Large intestine (tissue), 3 donors: ENCODE results near the gene DNMT3L. TPM values are rescaled to one million over a fixed set of nuclear protein-coding genes. Genes with fewer than 3 reads are reported as not detected.
"Not testable (repeated sequence)": the region's sequence is repeated elsewhere in the genome, so short reads cannot be mapped to it uniquely, and the experiment has no call there.

Source experiments
- DNase-seq, 2 donors: peaks; one replicate each; pipeline versions ENCODE4 v3.0.0 to v3.0.0-alpha.2; 2013
- H3K27ac ChIP-seq: one replicate; pipeline ENCODE4 v1.5.1; 2013; ENCODE audit warnings: low read length
- H3K27me3 ChIP-seq: 2 replicates; pipeline ENCODE4 v1.6.1; 2013; ENCODE audit warnings: low read length; ENCODE audit not compliant: control insufficient read depth, insufficient read depth
- H3K36me3 ChIP-seq: 2 replicates; pipeline ENCODE4 v1.6.1; 2013; ENCODE audit warnings: low read length; ENCODE audit not compliant: control insufficient read depth, insufficient read depth
- H3K4me1 ChIP-seq: one replicate; pipeline ENCODE4 v1.6.1; 2013; ENCODE audit warnings: low read length; ENCODE audit not compliant: control insufficient read depth, insufficient read depth
- H3K4me3 ChIP-seq: one replicate; pipeline ENCODE4 v1.5.1; 2013; ENCODE audit warnings: low read length
- H3K9me3 ChIP-seq: one replicate; pipeline ENCODE4 v1.6.1; 2013; ENCODE audit warnings: mild to moderate bottlenecking, low read depth, low read length, moderate library complexity; ENCODE audit not compliant: control insufficient read depth
- WGBS: methylation state at CpG from one replicate; pipeline ENCODE4 v1.1.5; 2013; ENCODE audit warnings: low lambda C conversion rate; ENCODE audit not compliant: insufficient coverage; 5-methylcytosine and 5-hydroxymethylcytosine counted together
- polyA plus RNA-seq: library from polyadenylated mRNA; unstranded; fragments of 120-200 nt; gene quantifications from one replicate; pipeline ENCODE4 v1.2.1, GENCODE V29; 2013

Gene DNMT3L
- polyA plus RNA-seq, 1 donor = not detected

DNA sequence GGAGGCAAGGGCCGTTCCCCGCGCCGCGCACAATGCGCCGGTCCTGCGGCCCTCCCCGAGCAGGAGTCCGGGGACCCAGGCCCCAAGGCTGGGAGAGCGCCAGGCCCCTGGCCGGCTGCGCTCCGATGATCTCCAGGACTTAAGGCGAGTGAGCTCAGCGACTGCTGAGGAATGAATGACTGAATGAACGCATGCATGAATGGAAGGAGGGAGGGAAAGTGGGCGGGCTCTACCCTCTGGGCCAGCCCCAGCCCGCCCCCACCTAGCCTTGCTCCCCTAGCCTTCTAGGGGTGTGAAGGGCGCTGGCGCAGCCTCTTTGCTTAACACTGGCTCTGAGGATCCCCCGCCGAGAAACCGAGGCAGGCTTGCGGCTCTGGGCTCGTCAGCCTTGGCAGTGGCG lies 20.4 kb downstream of the DNMT3L start:
- WGBS = no CpG with 5 or more reads among the region's 27 CpGs

DNA sequence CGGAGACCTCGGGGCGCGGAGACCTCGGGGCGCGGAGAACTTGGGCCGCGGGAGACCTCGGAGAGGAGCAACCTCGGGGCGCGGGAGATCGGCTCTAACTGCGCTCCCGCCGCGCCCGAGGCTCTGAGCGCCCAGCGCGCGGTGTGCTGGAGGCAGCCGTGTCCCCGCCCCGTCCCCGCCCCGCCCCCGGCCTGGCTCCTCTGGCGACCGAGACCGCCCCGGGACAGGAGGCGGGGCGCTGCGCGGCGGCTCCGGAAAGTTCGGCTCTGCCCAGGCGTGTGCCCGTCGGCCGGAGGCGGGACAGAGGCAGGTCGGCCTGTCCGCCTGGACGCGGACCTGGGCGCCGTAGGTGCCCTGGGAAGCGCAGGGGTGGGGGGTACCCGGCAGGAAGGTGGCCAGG lies 20.9 kb downstream of the DNMT3L start, which contains the start of gene ICOSLG:
ICOSLG (minus strand) TSS at position 102 of the 400 bp plus-strand sequence. CDS start 126 bp downstream, outside the sequence.
- not testable (repeated sequence) for H3K27me3 ChIP-seq, H3K9me3 ChIP-seq, H3K4me1 ChIP-seq, H3K27ac ChIP-seq, H3K36me3 ChIP-seq, H3K4me3 ChIP-seq, DNase-seq
- no CpG with 5 or more reads among the region's 53 CpGs for WGBS

More for the DNA sequence above, 20.4 kb downstream of the DNMT3L start:
- H3K9me3 ChIP-seq, H3K36me3 ChIP-seq, H3K4me3 ChIP-seq, H3K27ac ChIP-seq, H3K27me3 ChIP-seq, DNase-seq, H3K4me1 ChIP-seq: not testable (repeated sequence)

DNA sequence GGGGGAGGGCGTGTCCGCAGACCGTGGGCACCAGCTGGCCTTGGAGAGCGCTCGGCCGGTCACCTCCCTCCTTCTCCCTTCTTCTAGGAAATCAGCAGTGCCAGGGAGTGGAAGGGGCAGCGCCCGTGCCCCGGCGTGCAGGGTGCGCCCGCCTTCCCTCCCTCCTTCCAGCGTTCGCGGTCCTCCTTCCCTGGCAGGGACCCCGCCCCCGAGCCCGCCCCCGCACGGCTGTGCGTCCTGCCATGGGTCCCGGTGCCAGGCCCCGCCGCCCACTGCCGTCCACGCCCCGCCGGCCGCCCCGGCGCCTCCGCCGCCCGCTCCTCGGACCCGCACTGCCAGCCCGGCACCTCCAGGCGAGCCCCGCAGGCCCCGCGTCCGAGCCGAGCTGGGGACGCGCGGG lies 21.3 kb downstream of the DNMT3L start:
- H3K4me3 ChIP-seq, H3K27me3 ChIP-seq, DNase-seq, H3K27ac ChIP-seq, H3K9me3 ChIP-seq, H3K36me3 ChIP-seq, H3K4me1 ChIP-seq: not testable (repeated sequence)
- WGBS = no CpG with 5 or more reads among the region's 46 CpGs

DNA sequence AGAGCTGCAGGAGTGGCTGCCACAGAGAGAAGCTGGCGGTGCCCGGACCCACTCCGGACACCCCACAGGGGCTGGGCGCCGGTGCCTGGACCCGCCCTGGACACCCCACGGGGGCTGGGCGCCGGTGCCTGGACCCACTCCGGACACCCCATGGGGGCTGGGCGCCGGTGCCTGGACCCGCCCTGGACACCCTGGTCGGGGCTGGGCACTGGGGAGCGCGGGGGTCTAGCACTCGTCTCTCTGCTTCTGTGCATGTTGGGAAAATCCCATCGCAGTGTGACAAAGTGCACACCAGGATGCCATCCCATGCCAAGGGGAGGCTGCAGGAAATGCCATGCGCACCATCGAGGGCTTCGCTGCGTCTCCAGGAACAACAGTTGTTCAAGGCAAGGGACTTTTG lies 32.1 kb downstream of the DNMT3L start:
- H3K4me3 ChIP-seq, H3K27me3 ChIP-seq, H3K27ac ChIP-seq, H3K9me3 ChIP-seq, H3K36me3 ChIP-seq, H3K4me1 ChIP-seq, DNase-seq: not testable (repeated sequence)
- no CpG with 5 or more reads among the region's 22 CpGs for WGBS

DNA sequence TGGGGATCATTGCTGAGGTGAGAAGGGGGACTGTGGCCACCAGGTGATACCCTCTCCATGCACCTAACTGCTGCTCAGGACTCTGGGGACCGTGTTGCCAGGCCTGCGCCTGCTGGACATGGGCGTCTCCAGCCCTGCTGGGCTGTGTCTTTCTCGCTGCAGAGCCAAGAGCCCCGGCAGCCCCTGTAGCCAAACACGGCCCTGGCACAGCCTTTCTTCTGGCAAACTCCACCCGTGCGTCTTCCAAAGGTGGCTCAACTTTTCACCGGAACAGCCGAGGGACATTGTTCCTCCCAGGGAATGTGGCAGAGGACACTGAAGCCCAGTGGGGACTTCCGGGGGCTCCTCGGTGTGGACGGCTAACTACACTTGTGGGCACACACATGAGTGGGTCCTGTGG lies 33.6 kb downstream of the DNMT3L start:
- not testable (repeated sequence) for H3K4me3 ChIP-seq, DNase-seq, H3K4me1 ChIP-seq, H3K27me3 ChIP-seq, H3K9me3 ChIP-seq, H3K27ac ChIP-seq, H3K36me3 ChIP-seq
- no CpG with 5 or more reads among the region's 13 CpGs for WGBS

DNA sequence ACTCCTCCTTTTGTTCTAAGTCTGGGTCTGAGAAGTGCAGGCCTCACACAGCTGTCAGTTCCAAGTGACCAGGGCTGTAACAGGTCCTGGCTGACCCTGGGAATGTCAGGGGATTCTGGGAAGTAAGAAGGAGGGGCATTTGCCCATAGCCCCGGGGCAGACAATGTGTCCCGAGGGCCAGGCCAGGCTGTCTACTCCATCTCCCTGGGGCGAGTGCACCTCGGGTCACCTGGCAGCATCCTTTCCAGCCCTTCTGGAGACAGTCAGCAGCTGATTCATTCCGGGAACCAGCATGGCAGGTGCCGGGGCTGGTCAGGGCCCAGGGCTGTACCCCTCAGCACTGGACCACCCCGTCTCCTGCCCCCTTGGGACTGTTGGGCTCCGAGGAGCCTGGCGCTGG lies 34.1 kb downstream of the DNMT3L start:
- not testable (repeated sequence) for DNase-seq, H3K27me3 ChIP-seq, H3K4me1 ChIP-seq, H3K4me3 ChIP-seq, H3K27ac ChIP-seq, H3K36me3 ChIP-seq, H3K9me3 ChIP-seq
- no CpG with 5 or more reads among the region's 9 CpGs for WGBS

DNA sequence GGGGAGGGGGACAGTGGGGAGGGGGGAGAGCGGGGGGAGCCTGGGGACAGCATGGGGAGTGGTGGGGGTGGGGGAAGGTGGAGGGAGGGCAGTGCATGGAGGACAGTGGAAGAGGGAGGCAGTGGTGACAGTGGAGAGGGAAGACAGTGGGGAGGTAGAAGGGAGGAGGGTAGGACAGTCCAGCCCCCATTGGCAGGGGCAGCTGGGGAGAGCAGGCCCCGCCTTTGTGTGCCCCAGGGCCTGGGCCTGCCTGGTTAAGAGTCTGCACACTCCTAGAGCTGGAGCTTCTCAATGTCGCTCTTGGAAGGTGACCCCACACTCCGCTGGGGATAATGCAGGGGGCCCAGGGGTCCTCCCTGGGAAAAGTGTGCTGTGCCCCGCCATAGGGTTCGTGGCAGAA lies 36.1 kb downstream of the DNMT3L start:
- H3K36me3 ChIP-seq, H3K4me1 ChIP-seq, H3K27me3 ChIP-seq, H3K9me3 ChIP-seq, DNase-seq, H3K27ac ChIP-seq, H3K4me3 ChIP-seq: not testable (repeated sequence)
- no CpG with 5 or more reads among the region's 6 CpGs for WGBS

DNA sequence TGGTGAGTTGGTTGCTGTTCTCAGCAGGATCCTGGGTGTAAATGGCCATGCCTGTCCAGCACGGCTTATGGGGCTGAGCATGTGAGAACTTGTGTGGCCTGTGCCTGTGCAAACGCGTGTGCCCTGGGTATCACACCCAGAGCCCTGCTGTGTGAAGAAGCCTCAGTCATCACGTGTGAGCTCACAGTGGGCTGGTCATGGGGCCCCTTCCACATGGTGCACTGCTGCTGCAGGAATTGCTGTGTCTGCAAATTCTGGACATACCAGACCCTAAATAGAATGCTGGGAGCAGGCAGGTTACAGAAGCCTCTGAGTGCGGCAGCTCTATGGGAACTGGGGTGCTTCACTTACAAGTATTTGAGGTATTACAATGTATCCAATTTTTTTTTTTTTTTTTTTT lies 38.4 kb downstream of the DNMT3L start:
- WGBS = no CpG with 5 or more reads among the region's 5 CpGs

DNA sequence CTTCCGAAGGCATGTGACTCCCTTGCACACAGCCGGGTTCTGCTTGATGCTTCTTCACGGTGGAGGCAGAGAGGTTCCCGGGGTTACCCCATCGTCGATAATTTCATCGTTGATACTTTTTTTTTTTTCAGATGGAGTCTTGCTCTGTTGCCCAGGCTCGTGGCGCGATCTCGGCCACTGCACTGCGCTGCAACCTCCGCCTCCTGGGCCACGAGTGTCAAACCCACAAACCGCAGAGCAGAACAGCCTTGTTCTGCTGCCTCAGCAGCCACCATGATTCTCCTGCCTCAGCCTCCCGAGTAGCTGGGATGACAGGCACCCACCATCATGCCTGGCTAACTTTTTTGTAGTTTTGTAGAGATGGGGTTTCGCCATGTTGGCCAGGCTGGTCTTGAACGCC lies 41.0 kb downstream of the DNMT3L start:
- not testable (repeated sequence) for H3K27me3 ChIP-seq, H3K27ac ChIP-seq, H3K4me1 ChIP-seq, H3K9me3 ChIP-seq, H3K36me3 ChIP-seq, H3K4me3 ChIP-seq, DNase-seq
- no CpG with 5 or more reads among the region's 18 CpGs for whole genome bisulfite sequencing

More for the DNA sequence above, 38.4 kb downstream of the DNMT3L start:
- H3K27ac ChIP-seq, H3K36me3 ChIP-seq, H3K27me3 ChIP-seq, H3K4me3 ChIP-seq, H3K4me1 ChIP-seq, H3K9me3 ChIP-seq, DNase-seq: not testable (repeated sequence)

DNA sequence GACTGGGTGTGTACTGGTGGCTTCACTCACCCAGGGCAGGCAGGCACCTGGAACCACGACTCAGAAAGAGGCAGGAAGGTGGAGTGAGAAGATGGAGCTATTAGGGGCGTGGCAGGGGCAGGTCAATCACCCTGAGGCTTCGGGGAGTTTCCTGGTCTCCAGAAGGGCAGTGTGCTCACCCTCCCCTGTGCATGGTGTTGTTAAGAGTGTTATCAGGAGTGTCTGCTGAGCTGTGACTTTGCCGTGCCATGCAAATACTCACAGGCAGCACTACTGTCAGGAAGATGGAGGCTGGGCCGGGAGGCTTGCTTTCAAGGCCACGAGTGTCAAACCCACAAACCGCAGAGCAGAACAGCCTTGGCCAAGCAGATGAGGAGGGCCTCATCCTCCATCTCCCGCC lies 43.2 kb downstream of the DNMT3L start:
- H3K36me3 ChIP-seq, H3K9me3 ChIP-seq, H3K4me1 ChIP-seq, DNase-seq, H3K4me3 ChIP-seq, H3K27ac ChIP-seq, H3K27me3 ChIP-seq: not testable (repeated sequence)
- no CpG with 5 or more reads among the region's 8 CpGs for WGBS

DNA sequence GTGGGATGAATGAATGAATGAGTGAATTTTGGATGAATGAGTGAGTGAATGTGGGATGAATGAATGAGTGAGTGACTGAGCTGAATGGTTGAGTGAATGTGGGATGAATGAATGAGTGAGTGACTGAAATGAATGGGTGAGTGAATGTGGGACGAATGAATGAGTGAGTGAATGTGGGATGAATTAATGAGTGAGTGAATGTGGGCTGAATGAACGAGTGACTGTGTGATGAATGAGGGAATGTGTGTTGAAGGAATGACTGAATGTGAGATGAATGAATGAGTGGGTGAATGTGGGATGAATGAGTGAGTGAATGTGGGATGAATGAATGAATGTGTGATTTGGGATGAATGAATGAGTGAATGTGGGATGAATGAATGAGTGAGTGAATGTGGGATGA lies 49.7 kb downstream of the DNMT3L start:
- H3K27ac ChIP-seq, H3K4me3 ChIP-seq, DNase-seq, H3K9me3 ChIP-seq, H3K27me3 ChIP-seq, H3K36me3 ChIP-seq, H3K4me1 ChIP-seq: not testable (repeated sequence)
- 100% methylated on average over 1 of the region's 2 CpGs for WGBS
